CD4-positive, alpha-beta T cell (primary cell): Measurements from ENCODE around the gene VEGFB. TPM values are rescaled to one million over a fixed set of nuclear protein-coding genes. Genes with fewer than 3 reads are reported as not detected.

Experiments used
- ATAC-seq: fragments of 200-7000 bp; cut with Tn5 transposase; one replicate; pipeline ENCODE4 v1.10.0; 2022; ENCODE audit warnings: mild to moderate bottlenecking; ENCODE audit not compliant: poor library complexity
- CTCF ChIA-PET: fragments of 350-600 bp; sonication (Branson Sonifier 250); formaldehyde crosslinking; loops from one replicate; lab custom pipeline; 2021; ENCODE audit warnings: antibody characterized with exemption, inconsistent platforms; lab: Charles Lee
- POLR2A ChIA-PET: fragments of 350-600 bp; sonication (Branson Sonifier 250); formaldehyde crosslinking; loops from one replicate; lab custom pipeline; 2021; ENCODE audit warnings: antibody characterized with exemption, inconsistent platforms; lab: Charles Lee
- DNase-seq, 14 experiments: peaks; one replicate each; pipeline ENCODE4 v3.0.0-alpha.2; 2013 to 2020; ENCODE audit warnings: mixed read lengths in 2 of 14
- H3K27ac ChIP-seq, 2 donors: one replicate each; pipeline versions ENCODE4 v1.5.1 to v1.7.0; 2013; ENCODE audit warnings: low read length in 2 of 2, low read depth in 1 of 2, mild to moderate bottlenecking in 1 of 2
- H3K27me3 ChIP-seq, 2 experiments: 1 replicate in 1 of 2; 2 replicates in 1 of 2; pipeline versions ENCODE4 v1.6.1 to v1.7.0; 2013; ENCODE audit warnings: low read length in 2 of 2, control low read depth in 1 of 2, mild to moderate bottlenecking in 1 of 2, moderate library complexity in 1 of 2; ENCODE audit not compliant: insufficient read depth in 2 of 2, control insufficient read depth in 1 of 2
- H3K36me3 ChIP-seq: one replicate; pipeline ENCODE4 v1.6.1; 2013; ENCODE audit warnings: low read length, control low read depth; ENCODE audit not compliant: insufficient read depth
- H3K4me1 ChIP-seq: one replicate; pipeline ENCODE4 v1.6.1; 2013; ENCODE audit warnings: low read length, control low read depth; ENCODE audit not compliant: insufficient read depth
- H3K4me3 ChIP-seq: one replicate; pipeline ENCODE4 v1.5.1; 2013; ENCODE audit warnings: mild to moderate bottlenecking, low read length, moderate library complexity
- H3K9me3 ChIP-seq, 2 experiments: 1 replicate in 1 of 2; 2 replicates in 1 of 2; pipeline versions ENCODE4 v1.6.1 to v1.7.0; 2013; ENCODE audit warnings: low read length in 2 of 2, mild to moderate bottlenecking in 2 of 2, control low read depth in 1 of 2, moderate library complexity in 1 of 2; ENCODE audit not compliant: control insufficient read depth in 1 of 2, insufficient read depth in 1 of 2
- H3K27ac Mint-ChIP-seq: one replicate; pipeline ENCODE4 v1.8.0; 2020; ENCODE audit warnings: mixed read lengths
- H3K27me3 Mint-ChIP-seq: one replicate; pipeline ENCODE4 v1.8.0; 2021; ENCODE audit warnings: mixed read lengths
- H3K36me3 Mint-ChIP-seq: one replicate; pipeline ENCODE4 v1.8.0; 2021; ENCODE audit warnings: low read depth, mixed read lengths
- H3K4me1 Mint-ChIP-seq: one replicate; pipeline ENCODE4 v1.8.0; 2021; ENCODE audit warnings: low read depth, mixed read lengths
- H3K4me3 Mint-ChIP-seq: one replicate; pipeline ENCODE4 v1.8.0; 2020; ENCODE audit warnings: mild to moderate bottlenecking, mixed read lengths
- H3K9me3 Mint-ChIP-seq: one replicate; pipeline ENCODE4 v1.8.0; 2020; ENCODE audit warnings: mixed read lengths
- intact Hi-C, 2 experiments: fragments of 100-400 bp; cut with DNase I in 1 of 2; cut with micrococcal nuclease in 1 of 2; formaldehyde crosslinking; loops; one replicate each; pipeline versions ENCODE4 v1.15.1 to v1.9.0; 2023 to 2025; cut with DNase I, micrococcal nuclease
- total RNA-seq, 174 experiments: library from RNA in 2 of 174; stranded (reverse) in 2 of 174; gene quantifications; one replicate each; pipeline ENCODE4 v1.2.3 and lab custom pipeline; 2021 to 2026
- TF ChIP-seq, protein P1 (sequence below): fragments of 200-600 bp; IDR thresholded peaks from one replicate; pipeline ENCODE4 v1.8.0; 2022; ENCODE audit warnings: antibody characterized with exemption, mild to moderate bottlenecking

Gene VEGFB
- total RNA-seq, 2 experiments from 2014 or later = 39.7 to 48.7 TPM

DNA sequence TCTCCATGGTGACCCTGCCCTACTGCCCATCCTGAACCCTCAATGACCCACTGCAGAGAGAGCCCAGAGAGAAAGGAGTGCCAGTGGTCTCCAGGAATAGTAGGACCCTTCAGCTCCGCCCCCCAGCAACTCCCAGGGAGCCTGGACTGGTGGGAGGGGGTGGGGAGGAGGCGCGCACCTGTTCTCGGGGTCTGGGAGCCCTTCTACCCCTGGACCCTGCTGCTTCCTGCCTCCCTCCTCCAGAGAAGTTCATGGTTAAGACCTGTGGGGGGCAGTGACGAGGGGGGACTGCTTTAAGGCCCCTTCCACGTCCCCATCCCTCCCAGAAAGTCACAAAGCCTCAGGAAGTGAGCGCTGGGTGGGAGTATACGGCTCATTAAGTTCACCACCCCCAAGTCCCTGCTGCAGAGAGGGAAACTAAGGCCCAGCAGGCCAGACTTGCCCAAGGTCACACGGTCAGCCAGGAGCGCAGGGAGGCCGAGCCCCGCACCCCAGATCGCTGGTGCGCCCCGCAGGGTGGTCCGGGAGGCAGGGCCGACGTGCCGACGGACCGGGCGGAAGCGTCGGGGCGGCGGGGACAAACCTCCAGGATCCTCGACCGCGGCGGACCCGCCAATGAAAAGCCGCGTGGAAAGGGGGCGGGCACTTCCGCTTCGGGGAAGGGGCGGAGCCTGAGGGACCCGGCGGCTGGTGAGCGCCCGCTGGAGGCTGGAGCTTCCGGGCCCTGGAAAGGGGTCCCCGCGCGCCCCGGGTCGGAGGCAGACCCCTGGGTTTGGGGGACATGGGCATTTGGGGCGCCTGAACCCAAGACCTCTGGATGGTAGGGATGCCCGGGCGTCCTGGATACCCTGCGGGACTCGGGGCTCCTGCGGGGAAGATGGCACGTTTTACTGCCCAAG, 8.5 kb upstream of the VEGFB start, which contains the start of the genes NUDT22 and TRPT1:
NUDT22 (plus strand) TSS at position 667 of the 899 bp plus-strand sequence. CDS start 379 bp downstream, outside the sequence.
TRPT1 (minus strand) TSS at position 579 of the 899 bp plus-strand sequence; CDS start at position 253, 326 bp downstream.
- Mint-ChIP-seq H3K27me3 (no peaks in the 10 kb centered on the region), H3K27ac (peak within 1 kb of the TSS; percentile 87), H3K4me1 (peaks cover 39% of the 10 kb centered on the region), H3K9me3 (no peaks in the 10 kb centered on the region), H3K4me3 (peak within 1 kb of the TSS; percentile 97), H3K36me3 (peaks cover 6% of the 10 kb centered on the region)
- DNase-seq (peak; percentile 79 to 96 (median 91)), ATAC-seq (peak; percentile 67)
- no peaks in the 10 kb centered on the region for H3K9me3 ChIP-seq
- peak within 1 kb of the TSS; percentile 77 to 87 for H3K27ac ChIP-seq
- peaks cover 57% of the 10 kb centered on the region for H3K4me1 ChIP-seq
- intact Hi-C loops = loop anchor here (1.0 to 2.0 kb wide), 4 partner anchors 15 to 40 kb away; partner anchors contain the start of genes FERMT3 (in 2 of the 2), FKBP2 (in 1 of the 2) and STIP1 (in 1 of the 2)
- H3K36me3 ChIP-seq = peaks cover 24% of the 10 kb centered on the region
- H3K27me3 ChIP-seq = no peaks in the 10 kb centered on the region
- ChIA-PET CTCF (interaction anchor here (0.8 to 3.4 kb wide), 9 partner anchors 11 to 79 kb away, joined by 3 to 15 read pairs (median 5); partner anchors contain the start of genes ESRRA, FERMT3, PPP1R14B and STIP1), POLR2A (interaction anchor here (1.0 to 6.3 kb wide), 17 partner anchors 9 to 1394 kb away, joined by 3 to 116 read pairs (median 7); partner anchors contain the start of genes BAD, CCDC88B, FERMT3 and FKBP2)
- peak within 1 kb of the TSS; percentile 99 for H3K4me3 ChIP-seq
- TF ChIP-seq, protein P1, sequence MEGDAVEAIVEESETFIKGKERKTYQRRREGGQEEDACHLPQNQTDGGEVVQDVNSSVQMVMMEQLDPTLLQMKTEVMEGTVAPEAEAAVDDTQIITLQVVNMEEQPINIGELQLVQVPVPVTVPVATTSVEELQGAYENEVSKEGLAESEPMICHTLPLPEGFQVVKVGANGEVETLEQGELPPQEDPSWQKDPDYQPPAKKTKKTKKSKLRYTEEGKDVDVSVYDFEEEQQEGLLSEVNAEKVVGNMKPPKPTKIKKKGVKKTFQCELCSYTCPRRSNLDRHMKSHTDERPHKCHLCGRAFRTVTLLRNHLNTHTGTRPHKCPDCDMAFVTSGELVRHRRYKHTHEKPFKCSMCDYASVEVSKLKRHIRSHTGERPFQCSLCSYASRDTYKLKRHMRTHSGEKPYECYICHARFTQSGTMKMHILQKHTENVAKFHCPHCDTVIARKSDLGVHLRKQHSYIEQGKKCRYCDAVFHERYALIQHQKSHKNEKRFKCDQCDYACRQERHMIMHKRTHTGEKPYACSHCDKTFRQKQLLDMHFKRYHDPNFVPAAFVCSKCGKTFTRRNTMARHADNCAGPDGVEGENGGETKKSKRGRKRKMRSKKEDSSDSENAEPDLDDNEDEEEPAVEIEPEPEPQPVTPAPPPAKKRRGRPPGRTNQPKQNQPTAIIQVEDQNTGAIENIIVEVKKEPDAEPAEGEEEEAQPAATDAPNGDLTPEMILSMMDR = peak; percentile 7

DNA sequence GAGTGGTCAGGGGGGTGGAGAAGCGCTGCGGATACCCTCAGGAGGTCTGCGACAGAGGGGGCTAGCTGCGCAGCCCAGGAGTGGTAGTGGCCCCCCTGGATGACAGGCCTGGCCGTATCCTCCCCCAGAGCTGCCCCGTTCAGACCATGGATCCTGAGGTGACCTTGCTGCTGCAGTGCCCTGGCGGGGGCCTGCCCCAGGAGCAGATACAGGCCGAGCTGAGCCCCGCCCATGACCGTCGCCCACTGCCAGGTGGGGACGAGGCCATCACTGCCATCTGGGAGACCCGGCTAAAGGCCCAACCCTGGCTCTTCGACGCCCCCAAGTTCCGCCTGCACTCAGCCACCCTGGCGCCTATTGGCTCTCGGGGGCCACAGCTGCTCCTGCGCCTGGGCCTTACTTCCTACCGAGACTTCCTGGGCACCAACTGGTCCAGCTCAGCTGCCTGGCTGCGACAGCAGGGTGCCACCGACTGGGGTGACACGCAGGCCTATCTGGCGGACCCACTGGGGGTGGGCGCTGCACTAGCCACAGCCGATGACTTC, 7.8 kb upstream of the VEGFB start:
- H3K4me1 Mint-ChIP-seq = peaks cover 42% of the 10 kb centered on the region
- H3K36me3 Mint-ChIP-seq = no peaks in the 10 kb centered on the region
- H3K4me3 ChIP-seq = peak overlapping the region; percentile 99
- peak overlapping the region; percentile 97 for H3K4me3 Mint-ChIP-seq
- no peaks in the 10 kb centered on the region for H3K27me3 Mint-ChIP-seq
- ChIA-PET CTCF (interaction anchor here (0.9 to 3.4 kb wide), 10 partner anchors 10 to 78 kb away, joined by 3 to 15 read pairs (median 4); partner anchors contain the start of genes ESRRA, FERMT3, PLCB3 and PPP1R14B), POLR2A (interaction anchor here (1.0 to 6.3 kb wide), 17 partner anchors 9 to 1394 kb away, joined by 3 to 116 read pairs (median 7); partner anchors contain the start of genes BAD, CCDC88B, FERMT3 and FKBP2)
- H3K27ac Mint-ChIP-seq = peak overlapping the region; percentile 80
- peak overlapping the region; percentile 77 to 87 for H3K27ac ChIP-seq
- TF ChIP-seq, protein P1 = no peak
- no peaks in the 10 kb centered on the region for H3K9me3 Mint-ChIP-seq
- DNase-seq (peak in 11 of 14 experiments; percentile 27 to 77 (median 51)), ATAC-seq (peak; percentile 18)
- H3K9me3 ChIP-seq = no peaks in the 10 kb centered on the region
- intact Hi-C loops = loop anchor here (1.0 to 2.0 kb wide), 3 partner anchors 14 to 40 kb away; partner anchors contain the start of genes FERMT3 (in 1 of the 2), FKBP2 (in 1 of the 2) and STIP1 (in 1 of the 2)
- H3K36me3 ChIP-seq = peaks cover 20% of the 10 kb centered on the region
- peaks cover 64% of the 10 kb centered on the region for H3K4me1 ChIP-seq
- H3K27me3 ChIP-seq = no peaks in the 10 kb centered on the region
